Liver (tissue), 3 donors: ENCODE results near the gene ARHGEF7.

ENCODE experiments used
- EGR1 ChIP-seq, 2 donors: IDR thresholded peaks; 2 replicates each; pipeline ENCODE4 v1.6.1; 2016 to 2018; ENCODE audit warnings: antibody characterized with exemption in 2 of 2, low read depth in 2 of 2
- FOXA2 ChIP-seq: IDR thresholded peaks from 2 replicates; pipeline ENCODE4 v1.6.1; 2016; ENCODE audit warnings: antibody characterized with exemption
- JUND ChIP-seq, 2 donors: IDR thresholded peaks; 2 replicates each; pipeline ENCODE4 v1.6.1; 2016; ENCODE audit warnings: antibody characterized with exemption in 2 of 2
- RAD21 ChIP-seq, 2 donors: IDR thresholded peaks; 2 replicates each; pipeline ENCODE4 v1.6.1; 2016; ENCODE audit warnings: antibody characterized with exemption in 2 of 2, mild to moderate bottlenecking in 2 of 2
- RXRA ChIP-seq, 2 donors: IDR thresholded peaks; 2 replicates each; pipeline ENCODE4 v1.6.1; 2017 to 2018; ENCODE audit warnings: antibody characterized with exemption in 2 of 2, mild to moderate bottlenecking in 1 of 2
- SP1 ChIP-seq: IDR thresholded peaks from 2 replicates; pipeline ENCODE4 v1.6.1; 2018; ENCODE audit warnings: antibody characterized with exemption, mild to moderate bottlenecking
- YY1 ChIP-seq: IDR thresholded peaks from 2 replicates; pipeline ENCODE4 v1.6.1; 2016; ENCODE audit warnings: antibody characterized with exemption, mild to moderate bottlenecking
- TF ChIP-seq, protein P1 (sequence below): fragments of 150-350 bp; IDR thresholded peaks from 2 replicates; pipeline ENCODE4 v1.5.1; 2017; ENCODE audit warnings: improper control_type of control experiment, low read depth, low read length; ENCODE audit not compliant: missing input control
- TF ChIP-seq, protein P2 (sequence below): IDR thresholded peaks from 2 replicates; pipeline ENCODE4 v1.6.1; 2016; ENCODE audit warnings: antibody characterized with exemption
- TF ChIP-seq, protein P3 (sequence below): IDR thresholded peaks from 2 replicates; pipeline ENCODE4 v1.6.1; 2016; ENCODE audit warnings: antibody characterized with exemption, mild to moderate bottlenecking
- TF ChIP-seq, protein P4 (sequence below): IDR thresholded peaks from 2 replicates; pipeline ENCODE4 v1.6.1; 2016; ENCODE audit warnings: antibody characterized with exemption
- donor health status: healthy.
- donor health status: healthy.

DNA sequence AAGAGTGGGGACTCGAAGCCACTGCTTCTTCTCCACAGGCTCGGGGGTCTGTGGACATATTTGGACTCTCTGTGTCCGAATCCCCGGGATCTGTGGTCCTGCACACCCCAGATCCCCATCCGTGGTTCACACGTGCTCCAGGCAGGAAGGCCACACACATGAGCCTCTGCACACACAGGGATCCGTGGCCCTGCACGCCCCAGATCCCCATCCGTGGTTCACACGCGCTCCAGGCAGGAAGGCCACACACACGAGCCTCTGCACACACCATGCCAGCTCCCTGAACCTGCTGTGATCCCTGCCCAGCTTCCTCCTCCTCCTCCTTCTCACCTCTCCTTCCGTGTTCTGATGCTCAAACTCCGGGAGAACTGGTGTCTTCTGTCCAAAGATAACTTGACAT is 208.4 kb downstream of the ARHGEF7 start:
- TF ChIP-seq, protein P1, sequence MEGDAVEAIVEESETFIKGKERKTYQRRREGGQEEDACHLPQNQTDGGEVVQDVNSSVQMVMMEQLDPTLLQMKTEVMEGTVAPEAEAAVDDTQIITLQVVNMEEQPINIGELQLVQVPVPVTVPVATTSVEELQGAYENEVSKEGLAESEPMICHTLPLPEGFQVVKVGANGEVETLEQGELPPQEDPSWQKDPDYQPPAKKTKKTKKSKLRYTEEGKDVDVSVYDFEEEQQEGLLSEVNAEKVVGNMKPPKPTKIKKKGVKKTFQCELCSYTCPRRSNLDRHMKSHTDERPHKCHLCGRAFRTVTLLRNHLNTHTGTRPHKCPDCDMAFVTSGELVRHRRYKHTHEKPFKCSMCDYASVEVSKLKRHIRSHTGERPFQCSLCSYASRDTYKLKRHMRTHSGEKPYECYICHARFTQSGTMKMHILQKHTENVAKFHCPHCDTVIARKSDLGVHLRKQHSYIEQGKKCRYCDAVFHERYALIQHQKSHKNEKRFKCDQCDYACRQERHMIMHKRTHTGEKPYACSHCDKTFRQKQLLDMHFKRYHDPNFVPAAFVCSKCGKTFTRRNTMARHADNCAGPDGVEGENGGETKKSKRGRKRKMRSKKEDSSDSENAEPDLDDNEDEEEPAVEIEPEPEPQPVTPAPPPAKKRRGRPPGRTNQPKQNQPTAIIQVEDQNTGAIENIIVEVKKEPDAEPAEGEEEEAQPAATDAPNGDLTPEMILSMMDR: no peak
- TF ChIP-seq JUND (IDR thresholded peaks at IDR 0.05) (no peak), YY1 (no peak), SP1 (no peak), RXRA (IDR thresholded peaks at IDR 0.05) (no peak), FOXA2 (no peak), RAD21 (IDR thresholded peaks at IDR 0.05) (no peak), EGR1 (IDR thresholded peaks at IDR 0.05; ENCODE audit: low read depth in 2 of 2) (no peak)
- TF ChIP-seq, protein P2, sequence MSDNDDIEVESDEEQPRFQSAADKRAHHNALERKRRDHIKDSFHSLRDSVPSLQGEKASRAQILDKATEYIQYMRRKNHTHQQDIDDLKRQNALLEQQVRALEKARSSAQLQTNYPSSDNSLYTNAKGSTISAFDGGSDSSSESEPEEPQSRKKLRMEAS: no peak
- TF ChIP-seq, protein P3, sequence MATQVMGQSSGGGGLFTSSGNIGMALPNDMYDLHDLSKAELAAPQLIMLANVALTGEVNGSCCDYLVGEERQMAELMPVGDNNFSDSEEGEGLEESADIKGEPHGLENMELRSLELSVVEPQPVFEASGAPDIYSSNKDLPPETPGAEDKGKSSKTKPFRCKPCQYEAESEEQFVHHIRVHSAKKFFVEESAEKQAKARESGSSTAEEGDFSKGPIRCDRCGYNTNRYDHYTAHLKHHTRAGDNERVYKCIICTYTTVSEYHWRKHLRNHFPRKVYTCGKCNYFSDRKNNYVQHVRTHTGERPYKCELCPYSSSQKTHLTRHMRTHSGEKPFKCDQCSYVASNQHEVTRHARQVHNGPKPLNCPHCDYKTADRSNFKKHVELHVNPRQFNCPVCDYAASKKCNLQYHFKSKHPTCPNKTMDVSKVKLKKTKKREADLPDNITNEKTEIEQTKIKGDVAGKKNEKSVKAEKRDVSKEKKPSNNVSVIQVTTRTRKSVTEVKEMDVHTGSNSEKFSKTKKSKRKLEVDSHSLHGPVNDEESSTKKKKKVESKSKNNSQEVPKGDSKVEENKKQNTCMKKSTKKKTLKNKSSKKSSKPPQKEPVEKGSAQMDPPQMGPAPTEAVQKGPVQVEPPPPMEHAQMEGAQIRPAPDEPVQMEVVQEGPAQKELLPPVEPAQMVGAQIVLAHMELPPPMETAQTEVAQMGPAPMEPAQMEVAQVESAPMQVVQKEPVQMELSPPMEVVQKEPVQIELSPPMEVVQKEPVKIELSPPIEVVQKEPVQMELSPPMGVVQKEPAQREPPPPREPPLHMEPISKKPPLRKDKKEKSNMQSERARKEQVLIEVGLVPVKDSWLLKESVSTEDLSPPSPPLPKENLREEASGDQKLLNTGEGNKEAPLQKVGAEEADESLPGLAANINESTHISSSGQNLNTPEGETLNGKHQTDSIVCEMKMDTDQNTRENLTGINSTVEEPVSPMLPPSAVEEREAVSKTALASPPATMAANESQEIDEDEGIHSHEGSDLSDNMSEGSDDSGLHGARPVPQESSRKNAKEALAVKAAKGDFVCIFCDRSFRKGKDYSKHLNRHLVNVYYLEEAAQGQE: no peak
- TF ChIP-seq, protein P4, sequence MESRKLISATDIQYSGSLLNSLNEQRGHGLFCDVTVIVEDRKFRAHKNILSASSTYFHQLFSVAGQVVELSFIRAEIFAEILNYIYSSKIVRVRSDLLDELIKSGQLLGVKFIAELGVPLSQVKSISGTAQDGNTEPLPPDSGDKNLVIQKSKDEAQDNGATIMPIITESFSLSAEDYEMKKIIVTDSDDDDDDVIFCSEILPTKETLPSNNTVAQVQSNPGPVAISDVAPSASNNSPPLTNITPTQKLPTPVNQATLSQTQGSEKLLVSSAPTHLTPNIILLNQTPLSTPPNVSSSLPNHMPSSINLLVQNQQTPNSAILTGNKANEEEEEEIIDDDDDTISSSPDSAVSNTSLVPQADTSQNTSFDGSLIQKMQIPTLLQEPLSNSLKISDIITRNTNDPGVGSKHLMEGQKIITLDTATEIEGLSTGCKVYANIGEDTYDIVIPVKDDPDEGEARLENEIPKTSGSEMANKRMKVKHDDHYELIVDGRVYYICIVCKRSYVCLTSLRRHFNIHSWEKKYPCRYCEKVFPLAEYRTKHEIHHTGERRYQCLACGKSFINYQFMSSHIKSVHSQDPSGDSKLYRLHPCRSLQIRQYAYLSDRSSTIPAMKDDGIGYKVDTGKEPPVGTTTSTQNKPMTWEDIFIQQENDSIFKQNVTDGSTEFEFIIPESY: no peak
